ENCODE measurements around the gene PCNP. TPM values are rescaled to one million over a fixed set of nuclear protein-coding genes. Genes with fewer than 3 reads are reported as not detected.
"Not testable (repeated sequence)": the region's sequence is repeated elsewhere in the genome, so short reads cannot be mapped to it uniquely, and the experiment has no call there.

Gene PCNP
- total RNA-seq, 2 experiments from 2014 or later: 176 to 197 TPM

DNA sequence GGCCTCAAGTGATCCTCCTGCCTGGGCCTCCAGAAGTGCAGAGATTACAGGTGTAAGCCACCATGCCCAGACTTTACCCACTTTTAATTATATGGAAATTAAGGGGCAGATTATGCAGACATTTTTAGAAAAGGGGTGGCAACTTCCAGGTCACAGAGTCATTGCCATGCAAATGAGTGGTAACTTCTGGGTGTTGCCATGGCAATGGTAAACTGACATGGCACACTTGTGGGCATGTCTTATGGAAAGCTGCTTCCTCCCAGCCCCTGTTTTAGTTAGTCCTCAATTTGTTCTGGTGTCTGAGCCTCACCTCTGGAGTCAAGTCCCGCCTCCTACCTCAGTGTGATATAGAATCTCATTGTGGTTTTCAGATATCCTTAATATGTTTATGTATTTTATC lies 49.7 kb downstream of the PCNP start:
- H3K27ac Mint-ChIP-seq: no peak overlapping the region
- H3K4me1 Mint-ChIP-seq (ENCODE audit: low read depth): no peaks in the 10 kb centered on the region
- no peaks in the 10 kb centered on the region for H3K27me3 Mint-ChIP-seq
- no peak overlapping the region for H3K4me3 Mint-ChIP-seq
- intact Hi-C loops (cut with micrococcal nuclease): no loop called here
- ChIA-PET CTCF (interaction anchor here (0.6 kb wide), 1 partner anchor 12 kb away, joined by 3 read pairs; no protein-coding TSS in a partner anchor), POLR2A (interaction anchor here (0.6 to 0.7 kb wide), 2 partner anchors 13 to 913 kb away, joined by 3 to 7 read pairs; no protein-coding TSS in a partner anchor)
- TF ChIP-seq, protein P1, sequence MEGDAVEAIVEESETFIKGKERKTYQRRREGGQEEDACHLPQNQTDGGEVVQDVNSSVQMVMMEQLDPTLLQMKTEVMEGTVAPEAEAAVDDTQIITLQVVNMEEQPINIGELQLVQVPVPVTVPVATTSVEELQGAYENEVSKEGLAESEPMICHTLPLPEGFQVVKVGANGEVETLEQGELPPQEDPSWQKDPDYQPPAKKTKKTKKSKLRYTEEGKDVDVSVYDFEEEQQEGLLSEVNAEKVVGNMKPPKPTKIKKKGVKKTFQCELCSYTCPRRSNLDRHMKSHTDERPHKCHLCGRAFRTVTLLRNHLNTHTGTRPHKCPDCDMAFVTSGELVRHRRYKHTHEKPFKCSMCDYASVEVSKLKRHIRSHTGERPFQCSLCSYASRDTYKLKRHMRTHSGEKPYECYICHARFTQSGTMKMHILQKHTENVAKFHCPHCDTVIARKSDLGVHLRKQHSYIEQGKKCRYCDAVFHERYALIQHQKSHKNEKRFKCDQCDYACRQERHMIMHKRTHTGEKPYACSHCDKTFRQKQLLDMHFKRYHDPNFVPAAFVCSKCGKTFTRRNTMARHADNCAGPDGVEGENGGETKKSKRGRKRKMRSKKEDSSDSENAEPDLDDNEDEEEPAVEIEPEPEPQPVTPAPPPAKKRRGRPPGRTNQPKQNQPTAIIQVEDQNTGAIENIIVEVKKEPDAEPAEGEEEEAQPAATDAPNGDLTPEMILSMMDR (IDR thresholded peaks at IDR 0.05): no peak
- peaks cover 2% of the 10 kb centered on the region for H3K36me3 Mint-ChIP-seq (ENCODE audit: low read depth)
- ATAC-seq (no peak), DNase-seq (no peak)
- H3K9me3 Mint-ChIP-seq: peaks cover 2% of the 10 kb centered on the region

DNA sequence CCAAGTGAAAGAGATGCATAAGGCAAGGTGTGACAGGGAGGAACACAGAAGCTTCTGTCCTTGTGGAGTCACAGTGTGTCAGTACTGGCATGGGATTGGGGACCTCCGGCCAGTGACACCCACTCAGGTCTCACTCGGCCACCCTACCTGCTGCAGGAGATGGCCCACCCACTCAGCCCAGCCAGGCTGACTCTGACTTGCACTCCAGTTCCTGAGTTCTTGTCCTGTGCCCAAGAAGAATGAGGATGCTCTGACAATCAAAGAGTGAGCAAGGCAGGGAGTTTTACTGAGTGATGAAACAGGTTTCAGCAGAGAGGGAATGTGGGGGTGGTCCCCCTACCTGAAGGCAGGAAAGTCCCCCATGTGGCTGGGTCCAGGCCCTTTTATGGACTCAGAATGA lies 50.9 kb downstream of the PCNP start:
- no peaks in the 10 kb centered on the region for H3K27me3 Mint-ChIP-seq
- DNase-seq: no peak
- peaks cover 2% of the 10 kb centered on the region for H3K9me3 Mint-ChIP-seq
- ChIA-PET POLR2A (no interaction called here), CTCF (no interaction called here)
- intact Hi-C loops (cut with micrococcal nuclease): no loop called here
- H3K27ac Mint-ChIP-seq: no peak overlapping the region
- TF ChIP-seq, protein P1 (IDR thresholded peaks at IDR 0.05): no peak
- peaks cover 2% of the 10 kb centered on the region for H3K4me1 Mint-ChIP-seq (ENCODE audit: low read depth)
- H3K36me3 Mint-ChIP-seq (ENCODE audit: low read depth): peaks cover 2% of the 10 kb centered on the region
- no peak for ATAC-seq
- no peak overlapping the region for H3K4me3 Mint-ChIP-seq

DNA sequence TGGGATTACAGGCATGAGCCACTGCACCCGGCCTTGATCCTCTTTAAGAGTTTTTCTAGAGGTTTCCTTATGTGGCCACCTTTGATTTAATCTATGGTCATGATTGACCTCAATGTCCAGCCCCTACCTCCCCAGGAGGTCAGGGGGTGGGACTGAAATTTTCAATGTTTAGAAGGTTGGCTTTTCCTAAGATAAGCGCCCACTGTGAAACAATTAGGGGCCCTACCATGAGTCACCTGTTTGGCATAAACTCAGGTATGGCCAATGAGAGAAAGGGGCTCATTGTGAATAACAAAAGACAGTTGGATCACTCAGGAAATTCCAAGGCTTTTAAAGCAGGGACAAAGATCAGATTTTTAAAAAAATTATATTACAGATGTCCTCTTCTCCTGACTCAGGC lies 51.9 kb downstream of the PCNP start:
- ATAC-seq (no peak), DNase-seq (no peak)
- Mint-ChIP-seq H3K27ac (no peak overlapping the region), H3K27me3 (no peaks in the 10 kb centered on the region), H3K4me3 (no peak overlapping the region), H3K4me1 (ENCODE audit: low read depth) (peaks cover 2% of the 10 kb centered on the region), H3K36me3 (ENCODE audit: low read depth) (peaks cover 2% of the 10 kb centered on the region), H3K9me3 (peaks cover 2% of the 10 kb centered on the region)
- TF ChIP-seq, protein P1 (IDR thresholded peaks at IDR 0.05): no peak
- CTCF ChIA-PET: no interaction called here
- POLR2A ChIA-PET: no interaction called here
- intact Hi-C loops (cut with micrococcal nuclease): no loop called here

DNA sequence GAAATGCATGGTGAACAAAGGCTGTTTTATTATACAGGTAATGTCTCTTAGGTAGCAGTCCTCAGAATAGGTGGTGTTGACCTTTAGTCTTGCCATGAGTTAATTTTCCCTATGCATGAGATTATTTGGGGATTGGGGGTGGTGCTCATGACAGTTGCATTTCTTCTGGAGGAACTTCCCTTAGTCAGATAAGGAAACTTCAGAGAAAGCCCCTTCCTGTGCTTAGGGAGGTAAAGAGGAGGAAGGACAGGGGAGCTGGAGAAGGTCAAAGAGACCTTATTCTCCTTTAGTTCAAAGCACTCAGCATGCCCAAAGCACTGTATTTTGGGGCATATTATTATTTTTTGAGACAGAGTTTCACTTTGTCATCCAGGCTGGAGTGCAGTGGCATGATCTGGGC lies 55.2 kb downstream of the PCNP start:
- ChIA-PET POLR2A (no interaction called here), CTCF (no interaction called here)
- Mint-ChIP-seq H3K27ac (no peak overlapping the region), H3K4me3 (no peak overlapping the region), H3K27me3 (no peaks in the 10 kb centered on the region), H3K9me3 (peaks cover 2% of the 10 kb centered on the region), H3K36me3 (ENCODE audit: low read depth) (peaks cover 2% of the 10 kb centered on the region), H3K4me1 (ENCODE audit: low read depth) (peaks cover 2% of the 10 kb centered on the region)
- intact Hi-C loops (cut with micrococcal nuclease): no loop called here
- ATAC-seq: no peak
- no peak for DNase-seq
- TF ChIP-seq, protein P1 (IDR thresholded peaks at IDR 0.05): no peak

DNA sequence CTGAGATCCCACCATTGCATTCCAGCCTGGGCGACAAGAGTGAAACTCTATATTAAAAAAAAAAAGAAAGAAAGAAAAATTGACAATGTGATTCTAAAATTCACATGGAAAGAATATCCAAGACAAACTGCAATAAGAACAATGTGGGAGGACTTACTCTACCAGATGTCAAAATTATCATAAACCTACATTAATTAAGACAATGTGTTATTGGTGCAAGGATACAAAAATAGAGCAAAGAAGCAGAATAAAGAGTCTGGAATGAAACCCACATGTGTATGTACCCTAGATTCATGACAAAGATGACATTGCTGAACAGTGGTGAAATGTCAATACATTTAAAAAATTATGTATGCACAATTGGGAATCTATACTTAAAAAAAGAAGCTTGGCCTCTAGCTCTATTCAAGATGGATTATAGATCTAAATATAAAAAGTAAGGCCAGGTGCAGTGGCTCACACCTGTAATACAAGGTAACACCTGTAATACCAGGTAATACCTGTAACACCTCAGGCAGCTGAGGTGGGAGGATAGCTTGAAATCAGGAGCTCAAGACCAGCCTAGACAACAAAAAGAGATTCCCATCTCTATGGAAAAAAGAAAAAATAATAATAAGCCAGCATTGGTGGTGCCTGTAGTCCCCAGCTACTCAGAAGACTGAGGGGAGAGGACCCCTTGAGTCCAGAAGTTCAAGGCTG lies 57.3 kb downstream of the PCNP start:
- ChIA-PET POLR2A (no interaction called here), CTCF (no interaction called here)
- DNase-seq (no peak), ATAC-seq (no peak)
- H3K27ac Mint-ChIP-seq: no peak overlapping the region
- no peaks in the 10 kb centered on the region for H3K36me3 Mint-ChIP-seq (ENCODE audit: low read depth)
- TF ChIP-seq, protein P1 (IDR thresholded peaks at IDR 0.05): no peak
- H3K27me3 Mint-ChIP-seq: no peaks in the 10 kb centered on the region
- peaks cover 4% of the 10 kb centered on the region for H3K4me1 Mint-ChIP-seq (ENCODE audit: low read depth)
- intact Hi-C loops (cut with micrococcal nuclease): loop anchor here (5.0 kb wide), 1 partner anchor 414 kb away; no protein-coding TSS in a partner anchor
- no peaks in the 10 kb centered on the region for H3K9me3 Mint-ChIP-seq
- no peak overlapping the region for H3K4me3 Mint-ChIP-seq

DNA sequence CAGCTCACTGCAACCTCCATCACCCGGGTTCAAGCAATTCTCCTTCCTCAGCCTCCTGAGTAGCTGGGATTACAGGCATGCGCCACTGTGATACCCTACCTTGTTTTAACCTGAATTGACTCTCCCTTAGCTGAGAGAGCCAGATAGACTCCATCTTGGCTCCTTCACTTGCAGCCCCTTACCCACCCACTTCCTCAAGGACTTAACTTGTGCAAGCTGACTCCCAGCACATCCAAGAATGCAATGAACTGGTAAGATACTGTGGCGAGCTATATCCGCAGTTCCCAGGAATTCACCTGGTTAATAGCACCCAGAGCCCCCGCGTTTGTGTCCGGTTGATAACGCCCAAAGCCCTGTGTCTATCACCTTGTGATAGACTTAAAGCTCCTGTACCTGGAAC lies 58.0 kb downstream of the PCNP start:
- intact Hi-C loops (cut with micrococcal nuclease): loop anchor here (5.0 kb wide), 1 partner anchor 415 kb away; no protein-coding TSS in a partner anchor
- H3K27me3 Mint-ChIP-seq; H3K4me3 Mint-ChIP-seq; H3K27ac Mint-ChIP-seq; ATAC-seq; H3K36me3 Mint-ChIP-seq (ENCODE audit: low read depth); H3K9me3 Mint-ChIP-seq; H3K4me1 Mint-ChIP-seq (ENCODE audit: low read depth); POLR2A ChIA-PET; DNase-seq; CTCF ChIA-PET: not testable (repeated sequence)

All from activated CD8-positive, alpha-beta T cell treated with anti-CD3 and anti-CD28 coated beads for 36 hours (primary cell).